ENCODE data around the gene GPC1.
A peak's percentile ranks its signal among the peaks of the same experiment; 100 is the strongest.

DNA sequence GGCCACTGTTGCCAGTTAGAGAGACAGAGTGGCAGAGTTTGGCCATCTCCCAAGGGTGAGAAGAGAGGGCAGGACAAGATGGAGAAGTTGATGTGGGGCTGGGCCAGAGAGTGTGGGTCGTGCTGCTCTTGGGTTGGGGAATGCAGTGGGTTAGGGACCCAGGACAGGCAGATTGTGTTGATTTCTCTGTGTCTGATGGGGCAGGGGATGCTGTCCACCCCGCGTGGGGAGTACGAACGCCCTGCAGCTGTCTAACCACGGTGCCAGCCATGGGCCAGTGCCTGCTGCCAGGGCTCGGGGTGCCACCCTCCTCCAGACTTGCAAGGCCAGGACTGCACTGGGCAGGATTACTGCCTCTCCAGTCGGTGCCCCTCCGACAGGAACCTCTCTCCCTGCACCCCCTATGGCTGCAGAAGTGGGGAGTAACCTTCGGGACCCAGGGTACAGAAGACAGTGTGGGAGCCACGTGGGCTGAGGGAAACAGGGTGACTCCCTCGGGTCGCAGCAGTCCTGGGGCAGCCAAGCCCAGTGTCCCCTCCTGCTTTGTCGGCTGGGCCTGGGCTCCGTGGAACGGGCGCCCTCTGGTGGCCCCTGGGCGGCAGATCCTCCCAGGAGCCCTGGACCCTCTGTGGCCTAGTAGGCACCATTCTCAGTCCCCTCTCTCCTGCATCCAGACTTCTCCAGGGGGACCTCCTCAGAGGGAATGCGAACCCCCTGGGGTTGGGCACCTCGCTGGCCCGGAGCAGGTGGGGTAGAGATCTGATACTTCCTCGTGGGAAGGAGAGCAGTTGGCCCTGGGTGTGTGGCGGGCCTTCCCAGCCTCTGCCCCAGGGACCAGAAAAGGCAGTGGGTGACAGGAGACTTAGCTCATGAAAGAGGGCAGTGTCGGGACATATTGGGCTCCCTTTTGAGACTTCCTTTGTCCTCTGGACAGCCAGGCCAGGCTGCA lies 2.7 kb downstream of the GPC1 start:
- TF ChIP-seq, protein P1, sequence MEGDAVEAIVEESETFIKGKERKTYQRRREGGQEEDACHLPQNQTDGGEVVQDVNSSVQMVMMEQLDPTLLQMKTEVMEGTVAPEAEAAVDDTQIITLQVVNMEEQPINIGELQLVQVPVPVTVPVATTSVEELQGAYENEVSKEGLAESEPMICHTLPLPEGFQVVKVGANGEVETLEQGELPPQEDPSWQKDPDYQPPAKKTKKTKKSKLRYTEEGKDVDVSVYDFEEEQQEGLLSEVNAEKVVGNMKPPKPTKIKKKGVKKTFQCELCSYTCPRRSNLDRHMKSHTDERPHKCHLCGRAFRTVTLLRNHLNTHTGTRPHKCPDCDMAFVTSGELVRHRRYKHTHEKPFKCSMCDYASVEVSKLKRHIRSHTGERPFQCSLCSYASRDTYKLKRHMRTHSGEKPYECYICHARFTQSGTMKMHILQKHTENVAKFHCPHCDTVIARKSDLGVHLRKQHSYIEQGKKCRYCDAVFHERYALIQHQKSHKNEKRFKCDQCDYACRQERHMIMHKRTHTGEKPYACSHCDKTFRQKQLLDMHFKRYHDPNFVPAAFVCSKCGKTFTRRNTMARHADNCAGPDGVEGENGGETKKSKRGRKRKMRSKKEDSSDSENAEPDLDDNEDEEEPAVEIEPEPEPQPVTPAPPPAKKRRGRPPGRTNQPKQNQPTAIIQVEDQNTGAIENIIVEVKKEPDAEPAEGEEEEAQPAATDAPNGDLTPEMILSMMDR (IDR thresholded peaks at IDR 0.05), result peak; percentile 95
- TF ChIP-seq EZH2 (IDR thresholded peaks at IDR 0.05) (no peak), EZH2phosphoT487 (IDR thresholded peaks at IDR 0.05) (no peak)

Data from neural progenitor cell (in vitro differentiated cells).